Stimulated activated naive CD8-positive, alpha-beta T cell treated with anti-CD3 and anti-CD28 coated beads, Interleukin-15, Interleukin-2, amounts not matched to agents 100 ng/mL and 50 ng/mL, for 24 hours (primary cell): Measurements from ENCODE around the gene PARL.

Source experiments
- H3K27ac Mint-ChIP-seq: one replicate; pipeline ENCODE4 v1.8.0; 2021; ENCODE audit warnings: mild to moderate bottlenecking, mixed read lengths
- H3K27me3 Mint-ChIP-seq: one replicate; pipeline ENCODE4 v1.8.0; 2021; ENCODE audit warnings: mixed read lengths
- H3K36me3 Mint-ChIP-seq: one replicate; pipeline ENCODE4 v1.8.0; 2021; ENCODE audit warnings: low read depth, mixed read lengths
- H3K4me1 Mint-ChIP-seq: one replicate; pipeline ENCODE4 v1.8.0; 2021; ENCODE audit warnings: low read depth, mixed read lengths
- H3K4me3 Mint-ChIP-seq: one replicate; pipeline ENCODE4 v1.8.0; 2021; ENCODE audit warnings: mild to moderate bottlenecking, mixed read lengths
- H3K9me3 Mint-ChIP-seq: one replicate; pipeline ENCODE4 v1.8.0; 2021; ENCODE audit warnings: mixed read lengths

The PARL gene

GRCh38 chr3:183911763-183912506 lies 27.3 kb upstream of the PARL start:
- Mint-ChIP-seq H3K4me3 (no peak overlapping the region), H3K27ac (peak overlapping the region; percentile 57), H3K36me3 (no peaks in the 10 kb centered on the region), H3K27me3 (no peaks in the 10 kb centered on the region), H3K4me1 (no peaks in the 10 kb centered on the region), H3K9me3 (no peaks in the 10 kb centered on the region)

GRCh38 chr3:183911087-183911486 lies 26.4 kb upstream of the PARL start:
- Mint-ChIP-seq H3K9me3 (no peaks in the 10 kb centered on the region), H3K4me1 (no peaks in the 10 kb centered on the region), H3K4me3 (no peak overlapping the region), H3K27me3 (no peaks in the 10 kb centered on the region), H3K36me3 (no peaks in the 10 kb centered on the region), H3K27ac (no peak overlapping the region)

GRCh38 chr3:183909030-183909600 lies 24.4 kb upstream of the PARL start:
- Mint-ChIP-seq H3K9me3 (no peaks in the 10 kb centered on the region), H3K4me3 (no peak overlapping the region), H3K36me3 (no peaks in the 10 kb centered on the region), H3K4me1 (no peaks in the 10 kb centered on the region), H3K27ac (no peak overlapping the region), H3K27me3 (no peaks in the 10 kb centered on the region)

- Mint-ChIP-seq H3K4me1 (no peaks in the 10 kb centered on the region), H3K27me3 (no peaks in the 10 kb centered on the region), H3K27ac (no peak overlapping the region), H3K36me3 (no peaks in the 10 kb centered on the region), H3K4me3 (no peak overlapping the region), H3K9me3 (no peaks in the 10 kb centered on the region)
Measured at GRCh38 chr3:183907911-183908331, 23.2 kb upstream of the PARL start.

- no peak overlapping the region for H3K27ac Mint-ChIP-seq
- no peak overlapping the region for H3K4me3 Mint-ChIP-seq
- H3K36me3 Mint-ChIP-seq: no peaks in the 10 kb centered on the region
Measured at GRCh38 chr3:183907176-183907575, 22.5 kb upstream of the PARL start.

GRCh38 chr3:183906234-183906921 lies 21.7 kb upstream of the PARL start:
- Mint-ChIP-seq H3K27ac (no peak overlapping the region), H3K27me3 (no peaks in the 10 kb centered on the region), H3K4me3 (no peak overlapping the region), H3K36me3 (no peaks in the 10 kb centered on the region), H3K4me1 (no peaks in the 10 kb centered on the region), H3K9me3 (no peaks in the 10 kb centered on the region)

More at GRCh38 chr3:183907176-183907575, 22.5 kb upstream of the PARL start:
- no peaks in the 10 kb centered on the region for H3K4me1 Mint-ChIP-seq
- no peaks in the 10 kb centered on the region for H3K27me3 Mint-ChIP-seq
- H3K9me3 Mint-ChIP-seq: no peaks in the 10 kb centered on the region

GRCh38 chr3:183904833-183905780 lies 20.4 kb upstream of the PARL start:
- Mint-ChIP-seq H3K4me1 (no peaks in the 10 kb centered on the region), H3K27me3 (peaks cover 4% of the 10 kb centered on the region), H3K27ac (no peak overlapping the region)

GRCh38 chr3:183898028-183898431 lies 13.3 kb upstream of the PARL start:
- Mint-ChIP-seq H3K9me3 (no peaks in the 10 kb centered on the region), H3K4me3 (no peak overlapping the region), H3K27ac (no peak overlapping the region), H3K36me3 (no peaks in the 10 kb centered on the region), H3K4me1 (no peaks in the 10 kb centered on the region), H3K27me3 (peaks cover 15% of the 10 kb centered on the region)

More at GRCh38 chr3:183904833-183905780, 20.4 kb upstream of the PARL start:
- no peaks in the 10 kb centered on the region for H3K9me3 Mint-ChIP-seq
- H3K36me3 Mint-ChIP-seq: no peaks in the 10 kb centered on the region
- no peak overlapping the region for H3K4me3 Mint-ChIP-seq

GRCh38 chr3:183897606-183898005 lies 12.9 kb upstream of the PARL start:
- Mint-ChIP-seq H3K27me3 (peaks cover 19% of the 10 kb centered on the region), H3K36me3 (no peaks in the 10 kb centered on the region), H3K9me3 (no peaks in the 10 kb centered on the region)

GRCh38 chr3:183896610-183897009 lies 11.9 kb upstream of the PARL start:
- H3K27ac Mint-ChIP-seq: no peak overlapping the region
- H3K27me3 Mint-ChIP-seq: peaks cover 20% of the 10 kb centered on the region
- no peaks in the 10 kb centered on the region for H3K4me1 Mint-ChIP-seq

More at GRCh38 chr3:183897606-183898005, 12.9 kb upstream of the PARL start:
- Mint-ChIP-seq H3K4me3 (no peak overlapping the region), H3K27ac (no peak overlapping the region), H3K4me1 (no peaks in the 10 kb centered on the region)

GRCh38 chr3:183896184-183896583 lies 11.5 kb upstream of the PARL start:
- Mint-ChIP-seq H3K4me1 (no peaks in the 10 kb centered on the region), H3K27me3 (peaks cover 20% of the 10 kb centered on the region), H3K27ac (no peak overlapping the region), H3K9me3 (no peaks in the 10 kb centered on the region), H3K36me3 (no peaks in the 10 kb centered on the region), H3K4me3 (no peak overlapping the region)

More at GRCh38 chr3:183896610-183897009, 11.9 kb upstream of the PARL start:
- H3K36me3 Mint-ChIP-seq: no peaks in the 10 kb centered on the region
- H3K4me3 Mint-ChIP-seq: no peak overlapping the region
- H3K9me3 Mint-ChIP-seq: no peaks in the 10 kb centered on the region

- no peaks in the 10 kb centered on the region for H3K36me3 Mint-ChIP-seq
- H3K4me1 Mint-ChIP-seq: no peaks in the 10 kb centered on the region
- no peaks in the 10 kb centered on the region for H3K9me3 Mint-ChIP-seq
- H3K27me3 Mint-ChIP-seq: peaks cover 20% of the 10 kb centered on the region
- H3K4me3 Mint-ChIP-seq: no peak overlapping the region
- H3K27ac Mint-ChIP-seq: no peak overlapping the region
Measured at GRCh38 chr3:183895774-183896173, 11.1 kb upstream of the PARL start.

GRCh38 chr3:183895296-183895695 lies 10.6 kb upstream of the PARL start:
- no peak overlapping the region for H3K4me3 Mint-ChIP-seq

GRCh38 chr3:183892610-183893214 lies 8.0 kb upstream of the PARL start:
- no peaks in the 10 kb centered on the region for H3K9me3 Mint-ChIP-seq
- no peak overlapping the region for H3K27ac Mint-ChIP-seq
- peaks cover 5% of the 10 kb centered on the region for H3K27me3 Mint-ChIP-seq
- H3K4me3 Mint-ChIP-seq: no peak overlapping the region
- H3K4me1 Mint-ChIP-seq: no peaks in the 10 kb centered on the region
- no peaks in the 10 kb centered on the region for H3K36me3 Mint-ChIP-seq

More at GRCh38 chr3:183895296-183895695, 10.6 kb upstream of the PARL start:
- H3K27ac Mint-ChIP-seq: no peak overlapping the region
- no peaks in the 10 kb centered on the region for H3K36me3 Mint-ChIP-seq
- no peaks in the 10 kb centered on the region for H3K4me1 Mint-ChIP-seq
- no peaks in the 10 kb centered on the region for H3K9me3 Mint-ChIP-seq
- H3K27me3 Mint-ChIP-seq: peaks cover 18% of the 10 kb centered on the region
